Measurements from ENCODE around the gene CROCC2.

Gene CROCC2

GRCh38 chr2:240912878-240913809 is 7.0 kb downstream of the CROCC2 start:
- POLR2A ChIA-PET = no interaction called here
- DNase-seq (ENCODE audit: extremely low spot score) = no peak
- CTCF ChIA-PET = interaction anchor here (1.5 kb wide), 1 partner anchor 8 kb away, joined by 3 read pairs; no protein-coding TSS in a partner anchor
- TF ChIP-seq ZNF384 (IDR thresholded peaks at IDR 0.05) (no peak), NFRKB (IDR thresholded peaks at IDR 0.05) (no peak), L3MBTL2 (conservative IDR thresholded peaks at IDR 0.05) (no peak), HDGF (IDR thresholded peaks at IDR 0.05; ENCODE audit: borderline replicate concordance) (no peak), BHLHE40 (IDR thresholded peaks at IDR 0.05; ENCODE audit: borderline replicate concordance) (no peak), FOXA1 (IDR thresholded peaks at IDR 0.05) (no peak), FOXM1 (IDR thresholded peaks at IDR 0.05; ENCODE audit: borderline replicate concordance) (no peak), FOXK2 (IDR thresholded peaks at IDR 0.05) (no peak), ARNT (IDR thresholded peaks at IDR 0.05) (no peak), SUZ12 (IDR thresholded peaks at IDR 0.05) (no peak), SP1 (IDR thresholded peaks at IDR 0.05) (no peak), ELF4 (IDR thresholded peaks at IDR 0.05) (no peak), TARDBP (IDR thresholded peaks at IDR 0.05) (no peak), PKNOX1 (IDR thresholded peaks at IDR 0.05) (no peak), LEF1 (IDR thresholded peaks at IDR 0.05; ENCODE audit: borderline replicate concordance) (no peak), CTBP1 (IDR thresholded peaks at IDR 0.05; ENCODE audit: borderline replicate concordance) (no peak)

- TF ChIP-seq ZNF384 (IDR thresholded peaks at IDR 0.05) (no peak), FOXK2 (IDR thresholded peaks at IDR 0.05) (no peak), BHLHE40 (IDR thresholded peaks at IDR 0.05; ENCODE audit: borderline replicate concordance) (no peak), FOXM1 (IDR thresholded peaks at IDR 0.05; ENCODE audit: borderline replicate concordance) (no peak), ARNT (IDR thresholded peaks at IDR 0.05) (no peak), L3MBTL2 (conservative IDR thresholded peaks at IDR 0.05) (no peak), CTBP1 (IDR thresholded peaks at IDR 0.05; ENCODE audit: borderline replicate concordance) (no peak), HDGF (IDR thresholded peaks at IDR 0.05; ENCODE audit: borderline replicate concordance) (no peak)
- ChIA-PET CTCF (interaction anchor here (0.6 to 1.7 kb wide), 8 partner anchors 8 to 218 kb away, joined by 3 to 10 read pairs (median 4); partner anchors contain the start of gene CROCC2), POLR2A (no interaction called here)
- peak; percentile 78 for DNase-seq (ENCODE audit: extremely low spot score)
Measured at GRCh38 chr2:240913810-240914644, 7.9 kb downstream of the CROCC2 start.

- CTCF ChIA-PET = interaction anchor here (0.6 to 1.7 kb wide), 8 partner anchors 8 to 218 kb away, joined by 3 to 10 read pairs (median 4); partner anchors contain the start of gene CROCC2
- no peak for TF ChIP-seq ZNF384 (IDR thresholded peaks at IDR 0.05)
- no peak for TF ChIP-seq NFRKB (IDR thresholded peaks at IDR 0.05)
- DNase-seq (ENCODE audit: extremely low spot score) = no peak
- POLR2A ChIA-PET = no interaction called here
Measured at GRCh38 chr2:240914645-240915525, 8.7 kb downstream of the CROCC2 start.

GRCh38 chr2:240915526-240916341 is 9.6 kb downstream of the CROCC2 start:
- ChIA-PET POLR2A (no interaction called here), CTCF (interaction anchor here (1.1 to 1.7 kb wide), 4 partner anchors 12 to 71 kb away, joined by 5 to 10 read pairs (median 7); no protein-coding TSS in a partner anchor)
- no peak for TF ChIP-seq BHLHE40 (IDR thresholded peaks at IDR 0.05; ENCODE audit: borderline replicate concordance)
- DNase-seq (ENCODE audit: extremely low spot score) = no peak

- ChIA-PET POLR2A (no interaction called here), CTCF (no interaction called here)
- no peak for DNase-seq (ENCODE audit: extremely low spot score)
- no peak for TF ChIP-seq SP1 (IDR thresholded peaks at IDR 0.05)
- TF ChIP-seq NFRKB (IDR thresholded peaks at IDR 0.05) = no peak
- no peak for TF ChIP-seq ZNF384 (IDR thresholded peaks at IDR 0.05)
- TF ChIP-seq FOXA1 (IDR thresholded peaks at IDR 0.05) = no peak
- TF ChIP-seq ARNT (IDR thresholded peaks at IDR 0.05) = no peak
- TF ChIP-seq PKNOX1 (IDR thresholded peaks at IDR 0.05) = no peak
- no peak for TF ChIP-seq LEF1 (IDR thresholded peaks at IDR 0.05; ENCODE audit: borderline replicate concordance)
- no peak for TF ChIP-seq HDGF (IDR thresholded peaks at IDR 0.05; ENCODE audit: borderline replicate concordance)
- TF ChIP-seq BHLHE40 (IDR thresholded peaks at IDR 0.05; ENCODE audit: borderline replicate concordance) = no peak
- TF ChIP-seq CTBP1 (IDR thresholded peaks at IDR 0.05; ENCODE audit: borderline replicate concordance) = no peak
- TF ChIP-seq TARDBP (IDR thresholded peaks at IDR 0.05) = no peak
- TF ChIP-seq SUZ12 (IDR thresholded peaks at IDR 0.05) = no peak
- no peak for TF ChIP-seq FOXM1 (IDR thresholded peaks at IDR 0.05; ENCODE audit: borderline replicate concordance)
- TF ChIP-seq L3MBTL2 (conservative IDR thresholded peaks at IDR 0.05) = no peak
- no peak for TF ChIP-seq FOXK2 (IDR thresholded peaks at IDR 0.05)
Measured at GRCh38 chr2:240916571-240917008, 10.5 kb downstream of the CROCC2 start.
